Ascending aorta (tissue), 2 donors: ENCODE data around the gene RUNX1. TPM values are rescaled to one million over a fixed set of nuclear protein-coding genes. Genes with fewer than 3 reads are reported as not detected.
A peak's percentile ranks its signal among the peaks of the same experiment; 100 is the strongest.

Source experiments
- DNase-seq, 2 donors: peaks; one replicate each; pipeline ENCODE4 v3.0.0-alpha.2; 2019; ENCODE audit warnings: low spot score in 2 of 2
- H3K27ac ChIP-seq, 2 donors: fragments of 200-600 bp; sonication (generic); one replicate each; pipeline ENCODE4 v1.5.1; 2016 to 2017; ENCODE audit warnings: mild to moderate bottlenecking in 1 of 2
- H3K27me3 ChIP-seq: fragments of 200-600 bp; sonication (generic); one replicate; pipeline ENCODE4 v1.5.1; 2017
- H3K36me3 ChIP-seq, 2 donors: fragments of 200-600 bp; sonication (generic); one replicate each; pipeline ENCODE4 v1.5.1; 2016
- H3K4me1 ChIP-seq, 2 donors: fragments of 200-600 bp; sonication (generic); one replicate each; pipeline ENCODE4 v1.5.1; 2016 to 2017; ENCODE audit warnings: mild to moderate bottlenecking in 1 of 2
- H3K4me3 ChIP-seq, 2 donors: fragments of 200-600 bp; sonication (generic); one replicate each; pipeline ENCODE4 v1.5.1; 2016 to 2017; ENCODE audit warnings: mild to moderate bottlenecking in 1 of 2
- H3K9me3 ChIP-seq, 2 donors: fragments of 200-600 bp; sonication (generic); one replicate each; pipeline ENCODE4 v1.5.1; 2016
- intact Hi-C: fragments of 100-400 bp; cut with DNase I; formaldehyde crosslinking; loops from one replicate; pipeline ENCODE4 v1.15.1; 2023
- total RNA-seq: library from RNA; depleted of rRNA; stranded (reverse); fragments of >200 nt; gene quantifications from one replicate; pipeline ENCODE4 v1.1.0, GENCODE V29; 2016
- TF ChIP-seq, protein P1 (sequence below), 3 experiments: fragments of 200-600 bp in 2 of 3; fragments of 450-650 bp in 1 of 3; sonication (generic) in 2 of 3; IDR thresholded peaks; one replicate each; pipeline ENCODE4 v1.5.1; 2016 to 2019; ENCODE audit warnings: antibody characterized with exemption in 3 of 3, mild to moderate bottlenecking in 1 of 3, moderate library complexity in 1 of 3

The RUNX1 gene
- total RNA-seq, 1 donor from 2014 or later: 16.3 TPM

DNA sequence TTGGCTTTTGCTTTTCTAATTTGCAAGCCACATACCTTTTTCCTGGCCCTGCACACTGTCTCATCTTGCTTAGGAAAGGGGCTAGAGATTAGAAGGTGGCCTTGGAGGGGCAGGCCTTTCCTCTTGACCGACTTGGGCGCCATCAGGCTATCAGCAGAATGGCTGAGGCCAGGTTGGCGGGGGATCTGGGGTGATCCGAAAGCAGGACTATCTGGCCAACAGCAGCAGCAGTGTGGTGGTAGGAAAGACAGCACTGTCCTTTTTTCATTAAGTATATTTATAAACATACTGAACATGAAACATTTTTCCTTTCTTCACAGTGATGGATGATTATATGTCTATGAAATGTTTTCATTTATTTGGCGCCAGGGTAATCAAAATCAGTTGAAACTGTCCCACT is 23.5 kb upstream of the RUNX1 start:
- TF ChIP-seq, protein P1, sequence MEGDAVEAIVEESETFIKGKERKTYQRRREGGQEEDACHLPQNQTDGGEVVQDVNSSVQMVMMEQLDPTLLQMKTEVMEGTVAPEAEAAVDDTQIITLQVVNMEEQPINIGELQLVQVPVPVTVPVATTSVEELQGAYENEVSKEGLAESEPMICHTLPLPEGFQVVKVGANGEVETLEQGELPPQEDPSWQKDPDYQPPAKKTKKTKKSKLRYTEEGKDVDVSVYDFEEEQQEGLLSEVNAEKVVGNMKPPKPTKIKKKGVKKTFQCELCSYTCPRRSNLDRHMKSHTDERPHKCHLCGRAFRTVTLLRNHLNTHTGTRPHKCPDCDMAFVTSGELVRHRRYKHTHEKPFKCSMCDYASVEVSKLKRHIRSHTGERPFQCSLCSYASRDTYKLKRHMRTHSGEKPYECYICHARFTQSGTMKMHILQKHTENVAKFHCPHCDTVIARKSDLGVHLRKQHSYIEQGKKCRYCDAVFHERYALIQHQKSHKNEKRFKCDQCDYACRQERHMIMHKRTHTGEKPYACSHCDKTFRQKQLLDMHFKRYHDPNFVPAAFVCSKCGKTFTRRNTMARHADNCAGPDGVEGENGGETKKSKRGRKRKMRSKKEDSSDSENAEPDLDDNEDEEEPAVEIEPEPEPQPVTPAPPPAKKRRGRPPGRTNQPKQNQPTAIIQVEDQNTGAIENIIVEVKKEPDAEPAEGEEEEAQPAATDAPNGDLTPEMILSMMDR (IDR thresholded peaks at IDR 0.05): no peak
- intact Hi-C loops: no loop called here
- Histone ChIP-seq H3K36me3 (no peaks in the 10 kb centered on the region), H3K27me3 (no peaks in the 10 kb centered on the region), H3K9me3 (no peaks in the 10 kb centered on the region), H3K4me1 (peaks cover 0 to 8% of the 10 kb centered on the region in 2 donors), H3K27ac (peak overlapping the region in 1 of 2 donors; percentile 2), H3K4me3 (peak overlapping the region in 1 of 2 donors; percentile 2)
- DNase-seq: no peak

DNA sequence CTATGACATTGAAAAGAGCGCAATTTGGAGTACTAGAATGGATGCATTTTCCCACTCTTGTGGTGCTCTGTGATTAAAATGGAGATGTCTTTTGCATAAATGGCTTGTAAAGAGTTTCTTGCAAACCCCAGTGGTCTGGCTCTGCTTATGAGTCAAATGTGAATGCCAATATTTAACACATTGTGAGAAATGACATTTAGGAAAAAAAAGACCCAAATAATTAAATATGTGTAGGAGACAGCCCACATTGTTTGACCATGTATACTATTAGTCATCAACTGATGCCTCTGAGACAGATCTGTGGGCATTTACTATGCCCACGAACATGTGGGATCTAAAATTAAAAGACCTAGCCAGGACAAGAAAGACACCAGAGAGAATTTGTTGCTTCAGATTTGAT is 22.2 kb upstream of the RUNX1 start:
- H3K36me3 ChIP-seq: no peaks in the 10 kb centered on the region
- no peaks in the 10 kb centered on the region for H3K27me3 ChIP-seq
- no peaks in the 10 kb centered on the region for H3K9me3 ChIP-seq
- DNase-seq: no peak
- no peak overlapping the region for H3K27ac ChIP-seq
- peaks cover 0 to 8% of the 10 kb centered on the region in 2 donors for H3K4me1 ChIP-seq
- H3K4me3 ChIP-seq: no peak overlapping the region
- intact Hi-C loops: no loop called here
- TF ChIP-seq, protein P1 (IDR thresholded peaks at IDR 0.05): no peak

DNA sequence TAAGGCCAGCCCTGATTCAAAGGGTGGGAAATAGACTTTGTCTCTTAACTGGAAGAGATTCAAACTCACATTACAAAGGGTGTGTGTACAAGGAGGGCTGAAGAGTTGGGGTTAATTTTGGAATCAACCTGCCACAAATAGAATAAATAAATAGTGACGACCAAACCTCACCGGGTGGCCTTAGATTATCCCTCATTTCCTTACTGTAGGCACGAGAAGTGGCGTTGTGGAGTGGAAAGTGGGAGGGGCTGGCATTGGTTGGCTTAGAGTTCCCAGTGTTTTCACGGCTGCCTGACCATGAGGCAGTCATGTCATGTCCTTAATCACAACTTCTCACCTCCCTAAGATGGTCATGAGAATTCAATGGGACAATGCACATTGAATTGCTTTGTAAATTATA is 21.3 kb upstream of the RUNX1 start:
- H3K36me3 ChIP-seq: no peaks in the 10 kb centered on the region
- H3K9me3 ChIP-seq: no peaks in the 10 kb centered on the region
- no peak overlapping the region for H3K4me3 ChIP-seq
- intact Hi-C loops: no loop called here
- no peak overlapping the region for H3K27ac ChIP-seq
- H3K27me3 ChIP-seq: no peaks in the 10 kb centered on the region
- DNase-seq: no peak
- TF ChIP-seq, protein P1 (IDR thresholded peaks at IDR 0.05): no peak
- peaks cover 0 to 8% of the 10 kb centered on the region in 2 donors for H3K4me1 ChIP-seq

DNA sequence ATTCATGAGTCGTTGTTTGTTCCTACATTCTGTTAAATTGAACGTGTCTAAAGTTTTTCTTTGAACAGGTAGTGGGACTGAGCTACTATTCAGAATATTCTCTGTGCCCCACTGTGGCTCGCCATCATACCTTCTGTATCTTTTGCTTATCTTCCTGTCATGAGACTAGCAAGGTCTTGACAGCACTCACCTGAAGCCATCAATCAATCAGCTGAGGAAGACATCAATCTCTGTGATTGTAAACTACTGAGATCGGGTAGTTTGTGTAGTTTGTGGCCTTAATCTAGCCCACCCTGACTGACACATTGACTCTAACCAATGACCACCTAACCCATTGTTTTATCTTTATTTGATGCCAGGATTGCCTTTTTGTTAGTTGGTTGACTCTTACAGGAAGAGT is 17.7 kb upstream of the RUNX1 start:
- H3K4me1 ChIP-seq: no peaks in the 10 kb centered on the region
- TF ChIP-seq, protein P1 (IDR thresholded peaks at IDR 0.05): no peak
- no peak overlapping the region for H3K4me3 ChIP-seq
- H3K27ac ChIP-seq: no peak overlapping the region
- no peaks in the 10 kb centered on the region for H3K9me3 ChIP-seq
- no peak for DNase-seq
- intact Hi-C loops: no loop called here
- H3K27me3 ChIP-seq: no peaks in the 10 kb centered on the region
- no peaks in the 10 kb centered on the region for H3K36me3 ChIP-seq

DNA sequence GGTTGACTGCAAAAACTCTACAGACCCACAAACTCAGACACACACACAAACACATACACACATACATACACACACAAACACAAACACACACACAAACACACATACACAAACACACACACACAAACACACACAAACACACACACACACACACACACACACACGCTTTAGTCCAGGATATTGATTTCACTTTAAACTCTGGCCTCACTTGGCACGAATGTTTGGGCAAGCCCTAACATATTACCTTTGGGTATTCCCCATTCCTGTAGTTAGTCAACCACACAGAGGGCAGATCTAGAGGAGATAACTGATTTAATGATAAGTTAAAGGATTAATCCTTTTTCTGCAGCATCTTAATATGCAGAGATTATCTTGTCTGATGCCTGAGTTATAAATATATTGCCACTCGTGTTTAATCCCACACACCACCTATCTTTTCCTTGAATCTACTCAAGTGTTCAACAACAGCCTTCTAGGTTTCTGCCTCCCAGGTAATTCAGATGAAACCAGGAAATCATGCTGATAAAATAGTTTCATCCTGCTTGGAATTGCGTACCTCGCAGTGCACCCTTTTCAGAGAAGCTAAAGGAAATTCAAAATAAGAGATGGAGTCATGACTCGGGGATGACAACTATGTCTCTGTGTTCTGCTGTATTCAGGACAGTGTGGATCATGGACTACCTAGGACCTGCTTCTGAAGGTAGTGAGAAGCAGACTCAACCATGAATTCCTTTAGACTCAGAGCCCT is 14.5 kb upstream of the RUNX1 start:
- Histone ChIP-seq H3K4me3 (no peak overlapping the region), H3K27me3 (no peaks in the 10 kb centered on the region), H3K9me3 (no peaks in the 10 kb centered on the region), H3K27ac (no peak overlapping the region), H3K36me3 (no peaks in the 10 kb centered on the region), H3K4me1 (no peaks in the 10 kb centered on the region)
- intact Hi-C loops: no loop called here
- DNase-seq: no peak
- TF ChIP-seq, protein P1 (IDR thresholded peaks at IDR 0.05): no peak
